IMR-90 (cell line): ENCODE data around the gene PTPN13.

Source experiments
- BHLHE40 ChIP-seq: fragments of 150-350 bp; IDR thresholded peaks from 2 replicates; pipeline ENCODE4 v1.6.1; 2016; ENCODE audit warnings: mild to moderate bottlenecking, low read depth, low read length
- CEBPB ChIP-seq: IDR thresholded peaks from 2 replicates; pipeline ENCODE4 v1.6.1; 2012; ENCODE audit warnings: low read depth, low read length, improper control_type of control experiment
- CTCF ChIP-seq: conservative IDR thresholded peaks from 2 replicates; pipeline ENCODE4 v1.5.1; 2012; ENCODE audit warnings: mild to moderate bottlenecking, low read depth, low read length, improper control_type of control experiment
- MAZ ChIP-seq: IDR thresholded peaks from 2 replicates; pipeline ENCODE4 v1.6.1; 2012; ENCODE audit warnings: low read depth, mild to moderate bottlenecking, low read length, improper control_type of control experiment, moderate library complexity, borderline replicate concordance
- MXI1 ChIP-seq: IDR thresholded peaks from 2 replicates; pipeline ENCODE4 v1.6.1; 2012; ENCODE audit warnings: low read depth, mild to moderate bottlenecking, low read length, moderate library complexity, borderline replicate concordance
- NFE2L2 ChIP-seq: fragments of 150-350 bp; IDR thresholded peaks from 2 replicates; pipeline ENCODE4 v1.6.1; 2016; ENCODE audit warnings: low read depth, mild to moderate bottlenecking, low read length
- POLR2A ChIP-seq: IDR thresholded peaks from 2 replicates; pipeline ENCODE4 v1.6.1; 2012; ENCODE audit warnings: mild to moderate bottlenecking, low read depth, low read length
- RAD21 ChIP-seq: IDR thresholded peaks from 2 replicates; pipeline ENCODE4 v1.6.1; 2012; ENCODE audit warnings: low read length, improper control_type of control experiment
- RFX5 ChIP-seq: IDR thresholded peaks from 2 replicates; pipeline ENCODE4 v1.8.0; 2012; ENCODE audit warnings: low read depth, mild to moderate bottlenecking, low read length, moderate library complexity
- TF ChIP-seq, protein P1 (sequence below): fragments of 150-350 bp; IDR thresholded peaks from 2 replicates; pipeline ENCODE4 v1.6.1; 2016; ENCODE audit warnings: low read depth, mild to moderate bottlenecking, low read length, moderate library complexity, borderline replicate concordance

DNA sequence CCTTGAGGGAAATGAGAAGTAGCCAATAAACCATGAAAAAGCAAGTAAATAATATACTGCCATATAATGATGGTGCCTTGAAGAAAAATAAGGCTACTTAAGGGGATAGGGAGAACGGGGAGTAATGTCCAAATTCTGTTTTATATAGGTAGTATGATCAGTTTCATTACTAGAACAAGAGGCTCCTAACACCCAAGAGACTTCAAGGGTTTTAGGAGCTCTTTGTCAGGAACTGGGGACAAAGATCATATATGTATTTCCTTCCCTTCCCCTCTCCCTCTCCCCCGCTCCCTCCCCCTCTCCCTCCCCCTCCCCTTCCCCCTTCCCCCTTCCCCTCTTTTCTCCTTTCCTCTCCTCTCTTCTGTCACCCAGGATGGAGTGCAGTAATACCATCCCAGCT is 127.3 kb downstream of the PTPN13 start:
- TF ChIP-seq CTCF (no peak), POLR2A (no peak), MXI1 (no peak), MAZ (no peak), BHLHE40 (no peak), RFX5 (no peak), NFE2L2 (no peak), RAD21 (no peak), CEBPB (no peak)
- TF ChIP-seq, protein P1, sequence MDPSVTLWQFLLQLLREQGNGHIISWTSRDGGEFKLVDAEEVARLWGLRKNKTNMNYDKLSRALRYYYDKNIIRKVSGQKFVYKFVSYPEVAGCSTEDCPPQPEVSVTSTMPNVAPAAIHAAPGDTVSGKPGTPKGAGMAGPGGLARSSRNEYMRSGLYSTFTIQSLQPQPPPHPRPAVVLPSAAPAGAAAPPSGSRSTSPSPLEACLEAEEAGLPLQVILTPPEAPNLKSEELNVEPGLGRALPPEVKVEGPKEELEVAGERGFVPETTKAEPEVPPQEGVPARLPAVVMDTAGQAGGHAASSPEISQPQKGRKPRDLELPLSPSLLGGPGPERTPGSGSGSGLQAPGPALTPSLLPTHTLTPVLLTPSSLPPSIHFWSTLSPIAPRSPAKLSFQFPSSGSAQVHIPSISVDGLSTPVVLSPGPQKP, result no peak
